KMS-11 (cell line): ENCODE results near the gene NHSL1.

Source experiments
- H2AFZ ChIP-seq: fragments of 200-600 bp; sonication (generic); 2 replicates; pipeline ENCODE4 v1.6.1; 2016; ENCODE audit warnings: antibody characterized with exemption, mixed run types, low read depth
- H3K27ac ChIP-seq: fragments of 200-600 bp; sonication (generic); 2 replicates; pipeline ENCODE4 v1.6.1; 2016; ENCODE audit warnings: mild to moderate bottlenecking, mixed run types
- H3K27me3 ChIP-seq: fragments of 200-600 bp; sonication (generic); 2 replicates; pipeline ENCODE4 v1.6.1; 2017; ENCODE audit warnings: mild to moderate bottlenecking, low read depth, mixed run types, moderate library complexity; ENCODE audit not compliant: insufficient read depth
- H3K36me3 ChIP-seq: fragments of 200-600 bp; sonication (generic); 2 replicates; pipeline ENCODE4 v1.6.1; 2017; ENCODE audit warnings: mild to moderate bottlenecking, mixed run types; ENCODE audit not compliant: insufficient read depth
- H3K4me1 ChIP-seq: fragments of 200-600 bp; sonication (generic); 2 replicates; pipeline ENCODE4 v1.6.1; 2016; ENCODE audit warnings: mild to moderate bottlenecking, low read depth, mixed run types; ENCODE audit not compliant: poor library complexity, severe bottlenecking
- H3K4me2 ChIP-seq: fragments of 200-600 bp; sonication (generic); 2 replicates; pipeline ENCODE4 v1.7.0; 2016; ENCODE audit warnings: mild to moderate bottlenecking, mixed run types
- H3K4me3 ChIP-seq: fragments of 200-600 bp; sonication (generic); IDR thresholded peaks from 2 replicates; pipeline ENCODE4 v1.6.1; 2017; ENCODE audit warnings: low read depth, low read length, mixed read lengths; ENCODE audit not compliant: insufficient read depth
- H3K79me2 ChIP-seq: fragments of 200-600 bp; sonication (generic); 2 replicates; pipeline ENCODE4 v1.6.1; 2016; ENCODE audit warnings: low read depth, mixed run types; ENCODE audit not compliant: insufficient read depth
- H3K9ac ChIP-seq: fragments of 200-600 bp; sonication (generic); 2 replicates; pipeline ENCODE4 v1.6.1; 2016; ENCODE audit warnings: mild to moderate bottlenecking, mixed run types
- H4K20me1 ChIP-seq: fragments of 200-600 bp; sonication (generic); 2 replicates; pipeline ENCODE4 v1.6.1; 2016; ENCODE audit warnings: mild to moderate bottlenecking, mixed run types; ENCODE audit not compliant: insufficient read depth
- TF ChIP-seq, protein P1 (sequence below): fragments of 200-600 bp; sonication (generic); conservative IDR thresholded peaks from 2 replicates; pipeline ENCODE4 v1.6.1; 2017; ENCODE audit warnings: low read depth, mild to moderate bottlenecking, antibody characterized with exemption, low read length, moderate library complexity, mixed read lengths

The NHSL1 gene

DNA sequence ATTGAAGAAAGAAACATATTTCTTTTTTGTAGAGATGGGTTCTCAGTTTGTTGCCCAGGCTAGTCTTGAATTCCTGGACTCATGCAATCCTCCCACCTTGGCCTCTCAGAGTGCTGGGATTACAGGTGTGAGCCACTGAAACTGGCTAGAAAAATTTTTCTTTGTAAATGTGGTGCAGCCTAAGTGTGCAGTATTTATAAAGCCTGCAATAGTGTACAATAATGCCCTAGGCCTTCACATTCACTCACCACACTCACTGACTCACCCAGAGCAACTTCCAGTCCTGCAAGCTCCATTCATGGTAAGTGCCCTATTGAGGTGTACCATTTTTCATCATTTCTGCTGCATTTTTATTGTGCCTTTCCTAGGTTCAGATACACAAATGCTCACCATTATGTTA is 31.4 kb downstream of the NHSL1 start:
- Histone ChIP-seq H3K79me2 (no peaks in the 10 kb centered on the region), H3K36me3 (no peaks in the 10 kb centered on the region), H3K9ac (no peak overlapping the region), H3K4me1 (no peaks in the 10 kb centered on the region), H4K20me1 (no peaks in the 10 kb centered on the region), H3K27ac (no peak overlapping the region), H2AFZ (no peak overlapping the region), H3K4me2 (no peak overlapping the region), H3K4me3 (no peak overlapping the region), H3K27me3 (no peaks in the 10 kb centered on the region)
- TF ChIP-seq, protein P1, sequence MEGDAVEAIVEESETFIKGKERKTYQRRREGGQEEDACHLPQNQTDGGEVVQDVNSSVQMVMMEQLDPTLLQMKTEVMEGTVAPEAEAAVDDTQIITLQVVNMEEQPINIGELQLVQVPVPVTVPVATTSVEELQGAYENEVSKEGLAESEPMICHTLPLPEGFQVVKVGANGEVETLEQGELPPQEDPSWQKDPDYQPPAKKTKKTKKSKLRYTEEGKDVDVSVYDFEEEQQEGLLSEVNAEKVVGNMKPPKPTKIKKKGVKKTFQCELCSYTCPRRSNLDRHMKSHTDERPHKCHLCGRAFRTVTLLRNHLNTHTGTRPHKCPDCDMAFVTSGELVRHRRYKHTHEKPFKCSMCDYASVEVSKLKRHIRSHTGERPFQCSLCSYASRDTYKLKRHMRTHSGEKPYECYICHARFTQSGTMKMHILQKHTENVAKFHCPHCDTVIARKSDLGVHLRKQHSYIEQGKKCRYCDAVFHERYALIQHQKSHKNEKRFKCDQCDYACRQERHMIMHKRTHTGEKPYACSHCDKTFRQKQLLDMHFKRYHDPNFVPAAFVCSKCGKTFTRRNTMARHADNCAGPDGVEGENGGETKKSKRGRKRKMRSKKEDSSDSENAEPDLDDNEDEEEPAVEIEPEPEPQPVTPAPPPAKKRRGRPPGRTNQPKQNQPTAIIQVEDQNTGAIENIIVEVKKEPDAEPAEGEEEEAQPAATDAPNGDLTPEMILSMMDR: no peak

DNA sequence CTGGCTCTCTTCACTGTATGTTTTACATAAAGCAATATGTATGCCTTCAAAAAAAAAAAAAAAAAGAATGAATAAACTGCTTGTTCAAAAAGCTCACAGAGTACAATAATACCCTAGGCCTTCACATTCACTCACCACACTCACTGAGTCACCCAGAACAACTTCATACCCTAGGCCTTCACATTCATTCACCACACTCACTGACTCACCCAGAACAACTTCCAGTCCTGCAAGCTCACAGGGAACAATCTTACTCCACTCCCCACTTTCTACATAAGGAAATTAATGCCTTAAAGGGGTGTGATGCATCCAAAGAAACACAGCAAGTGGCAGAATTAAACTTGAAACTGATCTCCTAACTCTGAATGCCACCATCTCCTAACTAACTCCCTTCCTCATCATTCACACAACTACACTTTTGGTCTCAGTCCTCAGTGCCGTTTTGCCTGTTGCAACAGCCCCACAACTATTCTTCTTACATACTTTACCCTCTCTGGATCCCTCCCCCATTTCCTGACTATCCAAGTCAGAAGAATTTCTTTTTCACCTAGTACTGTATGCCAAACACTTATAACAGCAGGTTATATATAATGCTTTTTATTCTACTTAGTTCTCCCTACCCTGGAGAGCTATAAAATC is 34.2 kb downstream of the NHSL1 start:
- H3K79me2 ChIP-seq: no peaks in the 10 kb centered on the region
- no peaks in the 10 kb centered on the region for H3K4me1 ChIP-seq
- no peak overlapping the region for H3K27ac ChIP-seq
- no peak overlapping the region for H2AFZ ChIP-seq
- TF ChIP-seq, protein P1: no peak
- no peak overlapping the region for H3K9ac ChIP-seq
- H3K36me3 ChIP-seq: no peaks in the 10 kb centered on the region
- no peak overlapping the region for H3K4me3 ChIP-seq
- H3K4me2 ChIP-seq: no peak overlapping the region
- no peaks in the 10 kb centered on the region for H4K20me1 ChIP-seq
- no peaks in the 10 kb centered on the region for H3K27me3 ChIP-seq

DNA sequence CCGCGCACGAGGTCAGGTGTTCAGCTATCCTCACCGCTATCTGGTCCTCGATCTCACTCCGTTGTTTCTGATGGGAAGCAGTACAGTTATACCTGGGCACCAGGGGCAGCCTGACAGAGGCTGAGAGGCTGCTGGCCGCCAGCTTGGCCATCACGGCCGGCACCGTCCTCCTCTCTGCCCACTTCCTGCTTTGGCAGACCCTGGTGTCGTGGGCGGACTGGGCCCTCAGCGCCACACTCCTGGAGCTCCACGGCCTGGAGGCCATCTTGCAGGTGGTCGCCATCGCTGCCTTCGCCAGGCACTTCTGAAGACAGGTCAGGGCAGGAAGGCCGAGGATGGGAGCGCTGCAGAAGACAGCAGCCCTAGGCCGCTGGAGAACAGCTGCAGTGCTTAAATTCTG is 35.2 kb downstream of the NHSL1 start:
- Histone ChIP-seq H3K27me3 (no peaks in the 10 kb centered on the region), H2AFZ (no peak overlapping the region), H3K4me2 (no peak overlapping the region), H3K9ac (no peak overlapping the region), H3K4me3 (no peak overlapping the region), H3K27ac (no peak overlapping the region), H3K79me2 (no peaks in the 10 kb centered on the region), H3K4me1 (no peaks in the 10 kb centered on the region), H3K36me3 (no peaks in the 10 kb centered on the region), H4K20me1 (no peaks in the 10 kb centered on the region)
- TF ChIP-seq, protein P1: no peak

- H3K36me3 ChIP-seq: no peaks in the 10 kb centered on the region
- H3K27ac ChIP-seq: no peak overlapping the region
- no peak overlapping the region for H3K4me3 ChIP-seq
- no peak overlapping the region for H3K9ac ChIP-seq
- H3K4me2 ChIP-seq: no peak overlapping the region
- H2AFZ ChIP-seq: no peak overlapping the region
- H3K27me3 ChIP-seq: no peaks in the 10 kb centered on the region
- TF ChIP-seq, protein P1: no peak
- no peaks in the 10 kb centered on the region for H3K4me1 ChIP-seq
- H3K79me2 ChIP-seq: no peaks in the 10 kb centered on the region
- H4K20me1 ChIP-seq: no peaks in the 10 kb centered on the region
Measured at GRCh38 chr6:138461647-138462046, 37.6 kb downstream of the NHSL1 start.
